HepG2 (cell line): ENCODE data around the gene ZNF213. TPM values are rescaled to one million over a fixed set of nuclear protein-coding genes. Genes with fewer than 3 reads are reported as not detected.

ENCODE experiments used
- AHR ChIP-seq: IDR thresholded peaks from 2 replicates; pipeline ENCODE4 v1.6.1; 2018; ENCODE audit warnings: missing genetic modification reagents, missing compliant biosample characterization
- ASH2L ChIP-seq: fragments of 300-600, 200-600 bp; sonication (generic); IDR thresholded peaks from 2 replicates; pipeline ENCODE4 v1.7.0; 2017; ENCODE audit warnings: low read depth, mild to moderate bottlenecking, moderate library complexity, mixed read lengths, low read length; ENCODE audit not compliant: insufficient read length
- HNRNPL ChIP-seq: fragments of 200-400 bp; formaldehyde crosslinking; IDR thresholded peaks from 2 replicates; pipeline ENCODE4 v1.6.1; 2017; ENCODE audit warnings: mild to moderate bottlenecking, low read depth, low read length
- HOXD1 ChIP-seq: sonication (generic); formaldehyde crosslinking; IDR thresholded peaks from 2 replicates; pipeline ENCODE4 v1.5.0; 2020; ENCODE audit warnings: missing genetic modification reagents
- JUNB ChIP-seq: sonication (generic); formaldehyde crosslinking; IDR thresholded peaks from 2 replicates; pipeline ENCODE4 v1.8.0; 2022; ENCODE audit warnings: missing genetic modification reagents, mild to moderate bottlenecking, borderline replicate concordance
- NCOR1 ChIP-seq: fragments of 200-600 bp; sonication (generic); IDR thresholded peaks from 2 replicates; pipeline ENCODE4 v1.7.0; 2017; ENCODE audit warnings: antibody characterized with exemption, low read length, borderline replicate concordance
- PRDM15 ChIP-seq: sonication (generic); formaldehyde crosslinking; IDR thresholded peaks from 2 replicates; pipeline ENCODE4 v1.4.0; 2020; ENCODE audit warnings: missing genetic modification reagents
- RARG ChIP-seq: sonication (generic); formaldehyde crosslinking; IDR thresholded peaks from 2 replicates; pipeline ENCODE4 v1.4.0; 2020; ENCODE audit warnings: low read depth, mild to moderate bottlenecking, missing genetic modification reagents
- RFX1 ChIP-seq: fragments of 450-650 bp; IDR thresholded peaks from 2 replicates; pipeline ENCODE4 v1.6.1; 2017
- SNAPC2 ChIP-seq: sonication (generic); formaldehyde crosslinking; IDR thresholded peaks from 2 replicates; pipeline ENCODE4 v1.8.1; 2022; ENCODE audit warnings: mild to moderate bottlenecking, missing genetic modification reagents
- TEAD3 ChIP-seq: optimal IDR thresholded peaks from 2 replicates; pipeline ENCODE3; 2016; ENCODE audit warnings: borderline replicate concordance
- ZNF207 ChIP-seq: fragments of 450-650 bp; IDR thresholded peaks from 2 replicates; pipeline ENCODE4 v1.6.1; 2016; ENCODE audit warnings: antibody characterized with exemption, borderline replicate concordance
- ZNF292 ChIP-seq: sonication (generic); formaldehyde crosslinking; IDR thresholded peaks from 2 replicates; pipeline ENCODE4 v1.8.1; 2022; ENCODE audit warnings: mild to moderate bottlenecking, low read depth, missing genetic modification reagents, borderline replicate concordance
- ZNF790 ChIP-seq: sonication (generic); formaldehyde crosslinking; IDR thresholded peaks from 2 replicates; pipeline ENCODE4 v1.8.0; 2022; ENCODE audit warnings: missing genetic modification reagents, mild to moderate bottlenecking, borderline replicate concordance
- polyA plus RNA-seq, 8 experiments: library from polyadenylated mRNA; depleted of rRNA in 3 of 8; stranded (reverse) in 7 of 8; unstranded in 1 of 8; fragments of >200 nt; fragmentation: Illumina TruSeq in 4 of 8; extraction: Trizol in 4 of 8; gene quantifications; 2 replicates each; pipeline versions ENCODE4 v1.2.1 to v1.2.3, GENCODE V29; 2011 to 2016; ENCODE audit warnings: low read depth in 4 of 8, missing spikeins in 1 of 8, mixed read lengths in 1 of 8; ENCODE audit not compliant: insufficient read depth in 1 of 8
- total RNA-seq, 5 experiments: library from RNA; depleted of rRNA; stranded (reverse); fragments of >200 nt; fragmentation: Illumina TruSeq; extraction: Trizol; gene quantifications; 2 replicates each; pipeline ENCODE4 v1.2.3, GENCODE V29; 2016; ENCODE audit warnings: low read depth in 1 of 5

The ZNF213 gene
- total and polyA plus RNA-seq, 2 of the 13 experiments (the other 11 are each of a cell fraction or from before 2014, with no cell fraction given), result 0.59 to 0.97 TPM

GRCh38 chr16:3134338-3135125, at the start of gene ZNF213 (continued):
- TF ChIP-seq HOXD1 (CRISPR knock-in tag) (no peak), SNAPC2 (CRISPR knock-in tag) (no peak; the same call in 1 of the 2 replicates), ASH2L (peak; percentile 76), ZNF790 (CRISPR knock-in tag) (peak; percentile 71; the same call in 1 of the 2 replicates), ZNF207 (no peak), NCOR1 (no peak), RFX1 (no peak), AHR (CRISPR knock-in tag) (no peak), PRDM15 (CRISPR knock-in tag) (no peak), ZNF292 (CRISPR knock-in tag) (no peak), RARG (CRISPR knock-in tag) (no peak), HNRNPL (no peak), JUNB (CRISPR knock-in tag) (no peak), TEAD3 (CRISPR knock-in tag) (peak; percentile 79)
